Motor neuron (in vitro differentiated cells): Measurements from ENCODE around the gene SLC12A5. TPM values are rescaled to one million over a fixed set of nuclear protein-coding genes. Genes with fewer than 3 reads are reported as not detected.
"Not testable (repeated sequence)": the region's sequence is repeated elsewhere in the genome, so short reads cannot be mapped to it uniquely, and the experiment has no call there.

Source experiments
- ATAC-seq, 8 experiments: fragments of 200-7000 bp; cut with Tn5 transposase; replicated peaks in 6 of 8; 2 replicates each; pipeline ENCODE4 v1.8.0; 2021; ENCODE audit warnings: mild to moderate bottlenecking in 8 of 8, moderate library complexity in 8 of 8
- H3K27ac ChIP-seq, 2 donors: fragments of 250-450 bp; sonication (Bioruptor Pico); 2 replicates each; pipeline ENCODE4 v1.9.0; 2021; ENCODE audit warnings: antibody characterized with exemption in 2 of 2, mild to moderate bottlenecking in 2 of 2, moderate library complexity in 1 of 2
- H3K4me1 ChIP-seq, 2 donors: fragments of 250-450 bp; sonication (Bioruptor Pico); replicated peaks in 1 of 2; 2 replicates each; pipeline ENCODE4 v1.6.1; 2021; ENCODE audit warnings: antibody characterized with exemption in 2 of 2, mild to moderate bottlenecking in 2 of 2, moderate library complexity in 1 of 2
- H3K4me3 ChIP-seq, 5 donors: fragments of 250-450 bp; sonication (Bioruptor Pico); 2 replicates each; pipeline ENCODE4 v1.9.0; 2021; ENCODE audit warnings: antibody characterized with exemption in 5 of 5, mild to moderate bottlenecking in 5 of 5, moderate library complexity in 4 of 5
- WGBS, 10 experiments: fragments of 450-650 bp; shearing (Covaris generic); methylation state at CpG; one replicate each; pipeline ENCODE4 v1.0.0; 2022; 5-methylcytosine and 5-hydroxymethylcytosine counted together
- in situ Hi-C, 9 experiments: fragments of 400-800 bp; cut with MboI; loops; one replicate each; pipeline ENCODE4 v1.15.0; 2021; ENCODE audit warnings: low sequenced_read_pairs in 9 of 9, low pct_unique_long_range_greater_than_20kb in 2 of 9; ENCODE audit not compliant: unreplicated experiment in 9 of 9
- total RNA-seq, 8 experiments: library from RNA; unstranded; fragments of 300-600 nt; gene quantifications; 2 replicates each; pipeline versions ENCODE4 v1.2.3 to v1.2.4, GENCODE V29; 2022

SLC12A5 gene
- total RNA-seq, result 10 to 100 TPM in 5 of 8 experiments, 1 to 10 TPM in 2, under 1 TPM in 1; 0.81 to 55.8 (median 25.1) TPM

DNA sequence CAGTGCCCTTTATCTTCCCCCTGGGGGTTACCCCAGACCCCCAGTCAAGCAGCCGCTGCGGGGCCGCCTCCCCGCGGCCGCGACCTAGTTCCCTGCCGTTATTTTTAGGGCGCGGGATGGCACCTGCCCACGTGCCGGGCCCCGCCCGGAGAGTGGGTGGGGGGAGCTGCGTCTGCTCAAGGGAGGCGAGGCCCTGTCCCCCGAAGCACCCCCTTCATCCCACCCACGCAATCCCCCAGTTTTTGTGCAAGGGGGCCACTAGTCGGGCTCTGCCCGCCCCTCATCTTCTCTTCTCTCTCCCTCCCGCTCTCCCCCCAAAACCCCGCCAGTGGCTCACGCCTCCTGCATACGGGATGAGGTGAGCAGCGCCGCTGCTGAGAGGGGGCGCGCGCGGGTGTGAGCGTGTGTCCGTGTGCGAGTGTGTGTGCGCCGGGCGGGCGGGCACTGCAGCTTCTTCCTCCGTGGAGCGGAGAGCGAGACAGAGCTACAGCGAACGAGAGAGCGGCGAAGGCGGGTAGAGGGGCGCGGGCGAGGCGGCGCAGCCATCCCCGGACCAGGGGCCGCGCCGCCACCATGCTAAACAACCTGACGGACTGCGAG is at the start of gene SLC12A5:
TSS of gene SLC12A5 (plus strand) at position 444 of the 600 bp plus-strand sequence. CDS start at position 574, 130 bp downstream.
- Histone ChIP-seq H3K27ac (peak within 1 kb of the TSS; percentile 50 to 85), H3K4me3 (peak within 1 kb of the TSS; percentile 44 to 57 (median 44)), H3K4me1 (peaks cover 36 to 39% of the 10 kb centered on the region in 2 donors)
- ATAC-seq, result peak in 6 of 8 experiments; percentile 9 to 44 (median 32)
- in situ Hi-C loops, result no loop called here
- WGBS, 10 experiments, result no CpG with 5 or more reads among the region's 56 CpGs

DNA sequence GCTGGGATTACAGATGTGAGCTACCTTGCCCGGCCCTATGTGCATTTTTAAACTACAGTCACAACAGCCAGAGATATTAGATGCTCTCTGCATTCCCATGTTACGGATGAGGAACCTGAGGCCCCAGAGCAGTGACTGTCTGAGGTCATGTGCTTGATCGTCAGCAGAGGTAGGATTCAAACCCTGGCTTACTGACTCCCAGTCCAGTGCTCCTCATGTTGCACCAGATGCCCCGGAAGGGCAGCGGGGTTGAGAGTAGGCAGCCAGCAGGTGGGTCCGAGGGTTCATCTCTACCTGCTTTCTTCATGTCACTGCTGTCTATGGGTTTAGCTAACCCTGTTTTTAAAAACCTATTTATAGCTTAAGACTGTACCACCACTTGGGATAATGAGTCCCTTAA is 47.8 kb upstream of the SLC12A5 start:
- in situ Hi-C loops, result no loop called here
- Histone ChIP-seq H3K4me3 (no peak overlapping the region), H3K27ac (no peak overlapping the region), H3K4me1 (no peaks in the 10 kb centered on the region)
- 0 to 100% (median 60%) methylated on average over 1 to 4 of the region's 6 CpGs; no CpG with 5 or more reads in 5 of the 10 experiments for WGBS, 10 experiments
- no peak for ATAC-seq

DNA sequence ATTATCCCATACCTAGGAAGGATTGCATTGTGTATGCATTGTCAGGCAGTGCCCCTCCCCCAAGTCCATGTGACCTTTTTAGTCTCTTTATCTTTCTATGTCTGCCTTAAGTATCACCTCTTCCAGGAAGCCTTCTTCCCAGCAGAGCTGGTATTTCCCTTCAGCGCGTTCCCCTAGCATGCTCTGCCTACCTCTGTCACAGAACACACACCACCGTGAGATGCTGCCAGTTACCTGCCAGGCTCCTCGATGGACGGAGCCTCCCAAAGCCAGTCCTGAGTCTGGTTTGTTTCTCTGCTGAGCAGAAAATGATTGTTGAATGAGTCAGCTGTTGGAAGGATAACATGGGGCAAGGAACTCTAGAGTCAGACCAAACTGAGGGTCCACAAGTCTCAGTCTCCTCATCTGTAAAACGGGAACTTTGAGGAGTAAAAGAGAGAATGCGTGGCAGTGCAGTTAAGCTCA is 45.7 kb upstream of the SLC12A5 start:
- Histone ChIP-seq H3K4me1 (no peaks in the 10 kb centered on the region), H3K27ac (no peak overlapping the region), H3K4me3 (no peak overlapping the region)
- ATAC-seq, result no peak
- WGBS, 10 experiments, result 30 to 93% (median 70%) methylated on average over 1 to 6 of the region's 7 CpGs; no CpG with 5 or more reads in 3 of the 10 experiments
- in situ Hi-C loops, result no loop called here

DNA sequence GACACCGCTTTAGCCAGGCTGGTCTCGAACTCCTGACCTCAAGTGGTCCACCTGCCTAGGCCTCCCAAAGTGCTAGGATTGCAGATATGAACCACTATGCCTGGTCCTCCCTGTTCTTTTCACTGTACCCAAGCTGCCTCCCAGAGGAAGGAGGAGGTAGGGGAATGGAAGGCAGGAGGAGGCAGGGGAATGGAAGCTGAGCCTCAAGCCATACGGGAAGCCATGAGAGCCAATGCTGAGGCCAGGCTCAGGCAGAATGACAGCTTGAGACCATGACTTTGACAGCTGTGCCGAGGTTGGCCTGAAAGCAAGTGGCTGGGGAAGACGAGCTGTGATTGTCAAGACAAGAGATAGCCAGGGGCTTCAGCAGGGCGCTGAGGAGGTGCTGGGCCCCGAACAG is 43.4 kb upstream of the SLC12A5 start:
- no peak overlapping the region for H3K27ac ChIP-seq
- in situ Hi-C loops, result no loop called here
- no peaks in the 10 kb centered on the region for H3K4me1 ChIP-seq
- H3K4me3 ChIP-seq, result no peak overlapping the region
- WGBS, 10 experiments, result 0 to 76% (median 51%) methylated on average over 1 to 4 of the region's 7 CpGs; no CpG with 5 or more reads in 4 of the 10 experiments
- peak in 5 of 8 experiments; percentile 16 to 31 (median 26) for ATAC-seq

DNA sequence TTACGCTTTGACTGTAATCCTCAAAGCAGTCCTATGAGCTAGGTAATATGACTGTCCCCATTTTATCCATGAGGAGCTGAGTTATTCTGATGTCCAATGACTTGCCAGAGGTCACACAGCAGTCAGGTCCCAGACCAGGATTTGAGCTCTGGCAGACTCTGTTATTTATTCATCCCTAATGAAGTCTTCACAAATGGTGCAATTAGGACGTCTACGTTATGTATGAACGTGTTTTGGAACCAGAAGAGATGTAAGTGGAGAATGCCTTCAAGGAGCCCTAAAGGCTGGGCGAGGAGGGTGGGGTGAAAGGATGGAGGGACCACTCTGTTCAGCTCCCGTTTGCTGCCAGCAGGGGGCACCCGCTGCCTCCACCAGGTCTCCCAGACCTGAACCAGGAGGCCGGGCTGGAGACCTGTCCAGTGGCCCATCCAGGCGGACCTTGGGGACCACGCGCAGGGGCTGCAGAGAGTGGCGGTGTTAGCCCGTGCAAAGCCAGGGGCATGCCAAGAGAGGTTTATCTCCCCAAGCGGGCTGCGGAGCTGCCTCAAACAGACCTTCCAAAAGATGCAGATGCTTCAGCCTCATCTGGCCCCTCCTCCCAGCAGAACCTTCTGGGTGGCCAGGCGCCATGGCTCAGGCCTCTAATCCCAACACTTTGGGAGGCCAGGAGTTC is 41.8 kb upstream of the SLC12A5 start:
- in situ Hi-C loops, result no loop called here
- peak; percentile 92 to 100 (median 95) for ATAC-seq
- no peaks in the 10 kb centered on the region for H3K4me1 ChIP-seq
- H3K4me3 ChIP-seq, result no peak overlapping the region
- H3K27ac ChIP-seq, result no peak overlapping the region
- 0 to 80% (median 11%) methylated on average over 1 to 12 of the region's 16 CpGs; no CpG with 5 or more reads in 4 of the 10 experiments for WGBS, 10 experiments

DNA sequence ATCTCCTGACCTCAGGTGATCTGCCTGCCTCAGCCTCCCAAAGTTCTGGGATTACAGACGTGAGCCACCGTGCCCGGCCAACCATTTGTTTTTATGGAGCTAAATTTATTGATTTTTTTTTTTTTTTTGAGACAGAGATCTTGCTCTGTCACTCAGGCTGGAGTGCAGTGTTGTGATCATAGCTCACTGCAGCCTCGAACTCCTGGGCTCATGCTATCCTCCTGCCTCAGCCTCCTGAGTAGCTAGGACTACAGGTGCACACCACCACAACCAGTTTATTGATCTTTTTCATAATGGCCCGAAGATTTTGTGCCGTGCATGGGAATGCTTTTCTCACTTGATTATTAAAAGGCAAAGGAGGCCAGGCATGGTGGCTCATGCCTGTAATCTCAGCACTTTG is 40.2 kb upstream of the SLC12A5 start:
- H3K4me3 ChIP-seq, ATAC-seq, H3K27ac ChIP-seq, in situ Hi-C loops, H3K4me1 ChIP-seq: not testable (repeated sequence)
- WGBS, 10 experiments, result 47 to 92% (median 80%) methylated on average over 1 to 6 of the region's 6 CpGs; no CpG with 5 or more reads in 1 of the 10 experiments

- Histone ChIP-seq H3K4me3 (no peak overlapping the region), H3K27ac (no peak overlapping the region), H3K4me1 (no peaks in the 10 kb centered on the region)
- in situ Hi-C loops, result no loop called here
- 17 to 100% (median 85%) methylated on average over 1 to 2 of the region's 3 CpGs; no CpG with 5 or more reads in 2 of the 10 experiments for WGBS, 10 experiments
- ATAC-seq, result no peak
These were observed 37.4 kb upstream of the SLC12A5 start for GRCh38 chr20:45991616-45992015.

- 13 to 83% (median 62%) methylated on average over 1 to 4 of the region's 12 CpGs; no CpG with 5 or more reads in 4 of the 10 experiments for WGBS, 10 experiments
- Histone ChIP-seq H3K4me3 (no peak overlapping the region), H3K27ac (no peak overlapping the region), H3K4me1 (no peaks in the 10 kb centered on the region)
- peak; percentile 45 to 99 (median 66) for ATAC-seq
- in situ Hi-C loops, result no loop called here
These were observed 35.6 kb upstream of the SLC12A5 start for GRCh38 chr20:45993197-45993951.

- ATAC-seq, result peak in 1 of 8 experiments; percentile 7
- in situ Hi-C loops, result no loop called here
- H3K4me3 ChIP-seq, result no peak overlapping the region
- no peaks in the 10 kb centered on the region for H3K4me1 ChIP-seq
- WGBS, 10 experiments, result 20 to 92% (median 67%) methylated on average over 1 to 6 of the region's 9 CpGs; no CpG with 5 or more reads in 1 of the 10 experiments
- H3K27ac ChIP-seq, result no peak overlapping the region
These were observed 34.1 kb upstream of the SLC12A5 start for GRCh38 chr20:45994761-45995493.

- H3K4me3 ChIP-seq, in situ Hi-C loops, H3K4me1 ChIP-seq, ATAC-seq, H3K27ac ChIP-seq: not testable (repeated sequence)
- WGBS, 10 experiments, result 25 to 83% (median 51%) methylated on average over 1 to 5 of the region's 6 CpGs; no CpG with 5 or more reads in 4 of the 10 experiments
These were observed 33.4 kb upstream of the SLC12A5 start for GRCh38 chr20:45995495-45996097.

GRCh38 chr20:45997187-45997586 is 31.8 kb upstream of the SLC12A5 start:
- in situ Hi-C loops, result no loop called here
- Histone ChIP-seq H3K4me3 (no peak overlapping the region), H3K4me1 (peaks cover 3 to 5% of the 10 kb centered on the region in 2 donors), H3K27ac (no peak overlapping the region)
- ATAC-seq, result no peak
- 0 to 70% (median 43%) methylated on average over 1 to 3 of the region's 3 CpGs; no CpG with 5 or more reads in 2 of the 10 experiments for WGBS, 10 experiments

GRCh38 chr20:45998337-45998736 is 30.7 kb upstream of the SLC12A5 start:
- in situ Hi-C loops, result no loop called here
- WGBS, 10 experiments, result 60 to 86% (median 81%) methylated on average over 1 to 2 of the region's 2 CpGs; no CpG with 5 or more reads in 6 of the 10 experiments
- no peak for ATAC-seq
- Histone ChIP-seq H3K27ac (no peak overlapping the region), H3K4me3 (no peak overlapping the region), H3K4me1 (peaks cover 3 to 5% of the 10 kb centered on the region in 2 donors)
